HepG2 (cell line): ENCODE results near the gene TFAP2E. TPM values are rescaled to one million over a fixed set of nuclear protein-coding genes. Genes with fewer than 3 reads are reported as not detected.
A peak's percentile ranks its signal among the peaks of the same experiment; 100 is the strongest.

Source experiments
- ATAC-seq: fragments of 200-7000 bp; cut with Tn5 transposase; 3 replicates; pipeline ENCODE4 v1.9.1; 2020; ENCODE audit warnings: mild to moderate bottlenecking, moderate library complexity
- BruUV-seq: library from RNA; stranded (reverse); fragments of 400-500 nt; replicated peaks from 2 replicates; lab custom pipeline; 2021; lab: Mats Ljungman, UMichigan
- CTCF ChIA-PET: fragments of 300-600 bp; formaldehyde crosslinking; extraction: SDS; loops from one replicate; lab custom pipeline; 2021; ENCODE audit warnings: low total read pairs, inconsistent platforms, low intra/inter-chr PET ratio; lab: Yijun Ruan, JAX
- POLR2A ChIA-PET: fragments of 350-600 bp; sonication (Branson Sonifier 250); formaldehyde crosslinking; loops from one replicate; lab custom pipeline; 2020; ENCODE audit warnings: antibody characterized with exemption, inconsistent platforms; lab: Yijun Ruan, JAX
- DNase-seq: peaks from one replicate; pipeline ENCODE4 v3.0.0-alpha.2; 2015; ENCODE audit warnings: low spot score
- FAIRE-seq: peaks from 3 replicates; lab custom pipeline; 2011; peaks lifted over from hg19 to GRCh38; lab: Jason Lieb, UNC
- H2AFZ ChIP-seq: one replicate; pipeline ENCODE4 v1.6.1; 2011; ENCODE audit warnings: low read length, inconsistent platforms
- H3K27ac ChIP-seq: fragments of 300-600 bp; 3 replicates; pipeline ENCODE4 v1.8.0; 2011; ENCODE audit warnings: mixed run types, mild to moderate bottlenecking, mixed read lengths, low read length, inconsistent platforms; ENCODE audit not compliant: insufficient read depth; ENCODE audit errors: extremely low read length
- H3K27me3 ChIP-seq, 2 experiments: fragments of 200-600 bp in 1 of 2; 2 replicates in 1 of 2; 3 replicates in 1 of 2; pipeline versions ENCODE4 v1.6.0 to v1.8.0; 2011; ENCODE audit warnings: low read length in 2 of 2, mild to moderate bottlenecking in 2 of 2, moderate library complexity in 2 of 2, inconsistent platforms in 1 of 2; ENCODE audit not compliant: insufficient read depth in 2 of 2, control insufficient read depth in 1 of 2
- H3K36me3 ChIP-seq, 2 experiments: fragments of 200-600 bp in 1 of 2; replicated peaks in 1 of 2; 2 replicates in 1 of 2; 3 replicates in 1 of 2; pipeline versions ENCODE4 v1.5.1 to v1.8.0; 2011; ENCODE audit warnings: low read length in 2 of 2, inconsistent platforms in 1 of 2; ENCODE audit not compliant: insufficient read depth in 2 of 2, control insufficient read depth in 1 of 2
- H3K4me1 ChIP-seq: 2 replicates; pipeline ENCODE4 v1.5.1; 2012; ENCODE audit warnings: low read length, inconsistent platforms; ENCODE audit not compliant: insufficient read depth
- H3K4me2 ChIP-seq: 2 replicates; pipeline ENCODE4 v1.6.0; 2011; ENCODE audit warnings: low read depth, low read length, inconsistent platforms
- H3K4me3 ChIP-seq, 3 experiments: fragments of 200-600 bp in 1 of 3; sonication (generic), shearing (Covaris generic) in 1 of 3; replicated peaks in 1 of 3; 2 replicates each; pipeline ENCODE4 v1.5.1; 2011 to 2016; ENCODE audit warnings: low read length in 3 of 3, inconsistent platforms in 2 of 3, low read depth in 2 of 3, mild to moderate bottlenecking in 2 of 3, control low read depth in 1 of 3, mixed read lengths in 1 of 3; ENCODE audit not compliant: insufficient read depth in 1 of 3
- H3K79me2 ChIP-seq: one replicate; pipeline ENCODE4 v1.6.1; 2011; ENCODE audit warnings: low read length, inconsistent platforms; ENCODE audit not compliant: insufficient read depth
- H3K9ac ChIP-seq: 2 replicates; pipeline ENCODE4 v1.6.0; 2011; ENCODE audit warnings: mild to moderate bottlenecking, low read depth, low read length, inconsistent platforms; ENCODE audit not compliant: insufficient read depth
- H3K9me3 ChIP-seq: 2 replicates; pipeline ENCODE4 v1.5.1; 2012; ENCODE audit warnings: mild to moderate bottlenecking, low read length
- H4K20me1 ChIP-seq: 2 replicates; pipeline ENCODE4 v1.6.0; 2011; ENCODE audit warnings: inconsistent platforms, mild to moderate bottlenecking, low read length, moderate library complexity; ENCODE audit not compliant: insufficient read depth
- GFI1 ChIP-seq: sonication (generic); formaldehyde crosslinking; IDR thresholded peaks from 2 replicates; pipeline ENCODE4 v1.5.0; 2020; ENCODE audit warnings: missing genetic modification reagents, mild to moderate bottlenecking, borderline replicate concordance
- RBM22 ChIP-seq: fragments of 200-400 bp; formaldehyde crosslinking; optimal IDR thresholded peaks from 2 replicates; pipeline ENCODE3; 2017; ENCODE audit warnings: mild to moderate bottlenecking, low read length, moderate library complexity
- ZBTB10 ChIP-seq: sonication (generic); formaldehyde crosslinking; IDR thresholded peaks from 2 replicates; pipeline ENCODE4 v1.4.0; 2020; ENCODE audit warnings: missing genetic modification reagents, borderline replicate concordance
- ZC3H4 ChIP-seq: sonication (generic); formaldehyde crosslinking; IDR thresholded peaks from 2 replicates; pipeline ENCODE4 v1.4.0; 2020; ENCODE audit warnings: missing genetic modification reagents, borderline replicate concordance
- ZNF235 ChIP-seq: sonication (generic); formaldehyde crosslinking; IDR thresholded peaks from 2 replicates; pipeline ENCODE4 v1.8.1; 2023; ENCODE audit warnings: mild to moderate bottlenecking, missing genetic modification reagents, borderline replicate concordance
- ZNF652 ChIP-seq: IDR thresholded peaks from 2 replicates; pipeline ENCODE4 v1.6.1; 2016; ENCODE audit warnings: low read depth, borderline replicate concordance
- WGBS: methylation state at CpG from one replicate; pipeline ENCODE4 v1.1.6; 2017; ENCODE audit warnings: low lambda C conversion rate; 5-methylcytosine and 5-hydroxymethylcytosine counted together
- in situ Hi-C: cut with HindIII; loops from 2 replicates; pipeline ENCODE4 v1.10.0; 2017; ENCODE audit warnings: low pct_unique_long_range_greater_than_20kb; ENCODE audit not compliant: extremely low pct_ligation_motif_present
- intact Hi-C: fragments of 100-400 bp; cut with micrococcal nuclease; formaldehyde crosslinking; loops from one replicate; pipeline ENCODE4 v1.10.0; 2022; ENCODE audit not compliant: unreplicated experiment
- polyA plus RNA-seq, 8 experiments: library from polyadenylated mRNA; depleted of rRNA in 3 of 8; stranded (reverse) in 7 of 8; unstranded in 1 of 8; fragments of >200 nt; fragmentation: Illumina TruSeq in 4 of 8; extraction: Trizol in 4 of 8; gene quantifications; 2 replicates each; pipeline versions ENCODE4 v1.2.1 to v1.2.3, GENCODE V29; 2011 to 2016; ENCODE audit warnings: low read depth in 4 of 8, missing spikeins in 1 of 8, mixed read lengths in 1 of 8; ENCODE audit not compliant: insufficient read depth in 1 of 8
- total RNA-seq, 5 experiments: library from RNA; depleted of rRNA; stranded (reverse); fragments of >200 nt; fragmentation: Illumina TruSeq; extraction: Trizol; gene quantifications; 2 replicates each; pipeline ENCODE4 v1.2.3, GENCODE V29; 2016; ENCODE audit warnings: low read depth in 1 of 5

TFAP2E gene
- total and polyA plus RNA-seq, 2 of the 13 experiments (the other 11 are each of a cell fraction or from before 2014, with no cell fraction given) = 0.31 to 0.41 TPM

GRCh38 chr1:35599411-35599810, 26.3 kb downstream of the TFAP2E start (continued):
- TF ChIP-seq ZNF652 (CRISPR knock-in tag) (no peak), ZNF235 (CRISPR knock-in tag) (no peak), GFI1 (no peak), ZBTB10 (CRISPR knock-in tag) (no peak)
- TF ChIP-seq, all 625 proteins: peak for 0

- H3K36me3 ChIP-seq = peaks cover 12 to 50% of the 10 kb centered on the region in 2 experiments
- H3K4me1 ChIP-seq = no peaks in the 10 kb centered on the region
- no peak overlapping the region for H3K9ac ChIP-seq
- H3K79me2 ChIP-seq = no peaks in the 10 kb centered on the region
- no peak overlapping the region for H3K4me2 ChIP-seq
- in situ Hi-C loops = no loop called here
- no peaks in the 10 kb centered on the region for H4K20me1 ChIP-seq
- FAIRE-seq (no peak), ATAC-seq (no peak), DNase-seq (no peak)
- intact Hi-C loops = no loop called here
- no peaks in the 10 kb centered on the region for H3K9me3 ChIP-seq
- no peak overlapping the region for H2AFZ ChIP-seq
- whole genome bisulfite sequencing = 98% methylated on average over 3 of the region's 3 CpGs
- TF ChIP-seq ZC3H4 (CRISPR knock-in tag) (no peak), RBM22 (peak; percentile 58)
- no peaks in the 10 kb centered on the region for H3K27me3 ChIP-seq
- H3K4me3 ChIP-seq = no peak overlapping the region
- TSS peak; percentile 18 for BruUV-seq
- no peak overlapping the region for H3K27ac ChIP-seq
- POLR2A ChIA-PET = no interaction called here
- CTCF ChIA-PET = no interaction called here
Measured at GRCh38 chr1:35600593-35600992, 27.5 kb downstream of the TFAP2E start.
